Measurements from ENCODE around the gene TMCO4. TPM values are rescaled to one million over a fixed set of nuclear protein-coding genes. Genes with fewer than 3 reads are reported as not detected.

TMCO4 gene
- total RNA-seq, 4 donors from 2014 or later = 22.5 to 26.2 (median 23.8) TPM

GRCh38 chr1:19780267-19780877, 19.3 kb downstream of the TMCO4 start:
- TF ChIP-seq CTCF (IDR thresholded peaks at IDR 0.05; ENCODE audit: low read depth) = no peak

- no peak for TF ChIP-seq CTCF (IDR thresholded peaks at IDR 0.05; ENCODE audit: low read depth)
These were observed 22.8 kb downstream of the TMCO4 start for GRCh38 chr1:19776933-19777332.

- no peak for TF ChIP-seq CTCF (IDR thresholded peaks at IDR 0.05; ENCODE audit: low read depth)
These were observed 23.4 kb downstream of the TMCO4 start for GRCh38 chr1:19776287-19776686.

- TF ChIP-seq CTCF (IDR thresholded peaks at IDR 0.05; ENCODE audit: low read depth) = no peak
These were observed 23.9 kb downstream of the TMCO4 start for GRCh38 chr1:19775831-19776230.

GRCh38 chr1:19775317-19775716, 24.4 kb downstream of the TMCO4 start:
- no peak for TF ChIP-seq CTCF (IDR thresholded peaks at IDR 0.05; ENCODE audit: low read depth)

- TF ChIP-seq CTCF (IDR thresholded peaks at IDR 0.05; ENCODE audit: low read depth) = no peak
These were observed 25.4 kb downstream of the TMCO4 start for GRCh38 chr1:19774180-19774785.

GRCh38 chr1:19773485-19773884, 26.2 kb downstream of the TMCO4 start:
- no peak for TF ChIP-seq CTCF (IDR thresholded peaks at IDR 0.05; ENCODE audit: low read depth)

Measured in subcutaneous adipose tissue (tissue), 4 donors.